Fibroblast of the conjunctiva (primary cell): ENCODE measurements around the gene CLPTM1L.
"Not testable (repeated sequence)": the region's sequence is repeated elsewhere in the genome, so short reads cannot be mapped to it uniquely, and the experiment has no call there.

Experiments
- DNase-seq: peaks from one replicate; pipeline ENCODE4 v3.0.0-alpha.2; 2010; ENCODE audit warnings: low read depth

CLPTM1L gene

GRCh38 chr5:1312993-1313833 lies 31.7 kb downstream of the CLPTM1L start:
- DNase-seq = no peak

GRCh38 chr5:1312206-1312605 lies 32.7 kb downstream of the CLPTM1L start:
- DNase-seq = no peak

- DNase-seq = no peak
Measured at GRCh38 chr5:1311439-1312055, 33.4 kb downstream of the CLPTM1L start.

- DNase-seq = no peak
Measured at GRCh38 chr5:1310118-1310517, 34.8 kb downstream of the CLPTM1L start.

- no peak for DNase-seq
Measured at GRCh38 chr5:1304033-1304432, 40.9 kb downstream of the CLPTM1L start.

GRCh38 chr5:1302258-1302657 lies 42.6 kb downstream of the CLPTM1L start:
- DNase-seq = no peak

- DNase-seq = no peak
Measured at GRCh38 chr5:1300581-1301083, 44.3 kb downstream of the CLPTM1L start.

GRCh38 chr5:1299961-1300360 lies 44.9 kb downstream of the CLPTM1L start:
- no peak for DNase-seq

GRCh38 chr5:1299511-1299850 lies 45.4 kb downstream of the CLPTM1L start:
- no peak for DNase-seq

- no peak for DNase-seq
Measured at GRCh38 chr5:1298723-1299510, 46.0 kb downstream of the CLPTM1L start.

GRCh38 chr5:1298067-1298551 lies 46.8 kb downstream of the CLPTM1L start:
- DNase-seq = no peak

- DNase-seq = no peak
Measured at GRCh38 chr5:1297243-1297642, 47.7 kb downstream of the CLPTM1L start.

- no peak for DNase-seq
Measured at GRCh38 chr5:1295650-1296037, 49.3 kb downstream of the CLPTM1L start.

GRCh38 chr5:1294835-1295649 lies 49.9 kb downstream of the CLPTM1L start, which contains the start of gene TERT:
Gene TERT, minus strand, starts transcription at chr5:1295068. Its CDS starts 79 bp downstream, at chr5:1294989.
- no peak for DNase-seq

- no peak for DNase-seq
Measured at GRCh38 chr5:1294206-1294834, 50.6 kb downstream of the CLPTM1L start.

- DNase-seq = no peak
Measured at GRCh38 chr5:1293416-1294205, 51.3 kb downstream of the CLPTM1L start.

GRCh38 chr5:1292846-1293415 lies 52.0 kb downstream of the CLPTM1L start:
- DNase-seq = no peak

GRCh38 chr5:1292139-1292538 lies 52.8 kb downstream of the CLPTM1L start:
- DNase-seq = no peak

- no peak for DNase-seq
Measured at GRCh38 chr5:1291611-1292080, 53.3 kb downstream of the CLPTM1L start.

- DNase-seq = not testable (repeated sequence)
Measured at GRCh38 chr5:1290956-1291355, 53.9 kb downstream of the CLPTM1L start.
